NCI-H1694 treated with DMSO at 0.1 percent for 48 hours (cell line): Measurements from ENCODE around the gene HS3ST3B1.

Experiments used
- DNase-seq: peaks from one replicate; lab custom pipeline; 2025; lab: John Stamatoyannopoulos, UW

The HS3ST3B1 gene

GRCh38 chr17:14355556-14355955, 54.7 kb downstream of the HS3ST3B1 start:
- no peak for DNase-seq

GRCh38 chr17:14359163-14360020, 58.5 kb downstream of the HS3ST3B1 start:
- no peak for DNase-seq

- DNase-seq = no peak
These were observed 60.0 kb downstream of the HS3ST3B1 start for GRCh38 chr17:14360856-14361255.

- DNase-seq = no peak
These were observed 60.6 kb downstream of the HS3ST3B1 start for GRCh38 chr17:14361470-14361869.

GRCh38 chr17:14361945-14362508, 61.1 kb downstream of the HS3ST3B1 start:
- DNase-seq = no peak

GRCh38 chr17:14366199-14366598, 65.3 kb downstream of the HS3ST3B1 start:
- DNase-seq = no peak

GRCh38 chr17:14372461-14372860, 71.6 kb downstream of the HS3ST3B1 start:
- no peak for DNase-seq

GRCh38 chr17:14372905-14373613, 72.2 kb downstream of the HS3ST3B1 start:
- DNase-seq = no peak

- DNase-seq = no peak
These were observed 72.9 kb downstream of the HS3ST3B1 start for GRCh38 chr17:14373614-14374259.

GRCh38 chr17:14374268-14374667, 73.4 kb downstream of the HS3ST3B1 start:
- DNase-seq = no peak

- no peak for DNase-seq
These were observed 75.8 kb downstream of the HS3ST3B1 start for GRCh38 chr17:14376666-14377065.

- DNase-seq = no peak
These were observed 80.7 kb downstream of the HS3ST3B1 start for GRCh38 chr17:14381606-14382005.

GRCh38 chr17:14387036-14387435, 86.2 kb downstream of the HS3ST3B1 start:
- no peak for DNase-seq

GRCh38 chr17:14389681-14390080, 88.8 kb downstream of the HS3ST3B1 start:
- DNase-seq = no peak

GRCh38 chr17:14393723-14394122, 92.8 kb downstream of the HS3ST3B1 start:
- no peak for DNase-seq

GRCh38 chr17:14395255-14395654, 94.4 kb downstream of the HS3ST3B1 start:
- DNase-seq = no peak

GRCh38 chr17:14396547-14396946, 95.7 kb downstream of the HS3ST3B1 start:
- DNase-seq = no peak

- no peak for DNase-seq
These were observed 97.9 kb downstream of the HS3ST3B1 start for GRCh38 chr17:14398766-14399165.
